AML-193 (cell line): Measurements from ENCODE around the gene NOSTRIN.
"Not testable (repeated sequence)": the region's sequence is repeated elsewhere in the genome, so short reads cannot be mapped to it uniquely, and the experiment has no call there.

Experiments used
- DNase-seq, 2 experiments: peaks; one replicate each; lab custom pipeline; 2025; lab: John Stamatoyannopoulos, UW

Gene NOSTRIN, protein sequence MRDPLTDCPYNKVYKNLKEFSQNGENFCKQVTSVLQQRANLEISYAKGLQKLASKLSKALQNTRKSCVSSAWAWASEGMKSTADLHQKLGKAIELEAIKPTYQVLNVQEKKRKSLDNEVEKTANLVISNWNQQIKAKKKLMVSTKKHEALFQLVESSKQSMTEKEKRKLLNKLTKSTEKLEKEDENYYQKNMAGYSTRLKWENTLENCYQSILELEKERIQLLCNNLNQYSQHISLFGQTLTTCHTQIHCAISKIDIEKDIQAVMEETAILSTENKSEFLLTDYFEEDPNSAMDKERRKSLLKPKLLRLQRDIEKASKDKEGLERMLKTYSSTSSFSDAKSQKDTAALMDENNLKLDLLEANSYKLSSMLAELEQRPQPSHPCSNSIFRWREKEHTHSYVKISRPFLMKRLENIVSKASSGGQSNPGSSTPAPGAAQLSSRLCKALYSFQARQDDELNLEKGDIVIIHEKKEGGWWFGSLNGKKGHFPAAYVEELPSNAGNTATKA

DNA sequence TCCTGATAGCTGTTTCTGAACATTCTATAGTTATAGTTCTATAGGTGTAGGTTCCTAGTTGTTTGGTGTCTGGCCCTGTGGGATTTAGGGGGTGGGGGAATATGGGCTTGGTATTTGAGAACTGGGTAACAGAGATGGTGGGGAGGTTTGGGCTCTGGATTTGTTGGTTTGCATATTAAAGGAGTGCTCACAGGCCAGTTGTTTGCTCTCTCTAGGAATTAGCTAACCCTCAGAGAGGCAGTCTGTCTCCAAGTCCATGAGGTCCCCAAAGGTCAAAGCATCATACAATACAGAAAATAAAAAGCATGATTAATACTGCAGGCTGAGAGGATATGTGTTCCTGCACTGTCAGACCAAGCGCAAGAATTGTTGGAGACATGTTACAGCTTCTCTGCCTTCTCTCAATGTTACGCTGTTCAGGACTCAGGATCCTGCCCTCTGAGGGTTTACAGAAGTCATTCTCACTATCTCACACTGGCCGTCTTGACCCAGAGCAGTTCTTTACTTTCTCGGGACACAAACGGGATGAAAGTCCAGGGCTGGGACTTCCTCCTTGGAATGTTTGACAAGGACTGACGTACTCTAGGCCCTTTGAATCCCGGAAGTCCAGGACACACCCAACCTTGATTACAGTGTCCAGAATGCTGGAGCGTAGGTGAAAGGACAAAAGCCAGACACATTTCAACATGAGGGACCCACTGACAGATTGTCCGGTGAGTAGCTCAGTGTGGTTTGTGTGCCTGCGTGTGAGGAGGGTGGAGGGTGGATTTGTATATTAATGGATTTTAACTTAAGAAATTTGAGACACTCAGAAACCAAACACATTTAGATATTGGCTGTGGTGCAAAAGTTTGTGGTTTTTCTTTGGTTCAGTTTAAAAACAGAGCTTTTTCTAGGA is at the start of gene NOSTRIN:
Gene NOSTRIN (plus strand): TSS at position 677 of the 898 bp plus-strand sequence. CDS start 10 bp downstream, at position 687.
- DNase-seq: no peak

DNA sequence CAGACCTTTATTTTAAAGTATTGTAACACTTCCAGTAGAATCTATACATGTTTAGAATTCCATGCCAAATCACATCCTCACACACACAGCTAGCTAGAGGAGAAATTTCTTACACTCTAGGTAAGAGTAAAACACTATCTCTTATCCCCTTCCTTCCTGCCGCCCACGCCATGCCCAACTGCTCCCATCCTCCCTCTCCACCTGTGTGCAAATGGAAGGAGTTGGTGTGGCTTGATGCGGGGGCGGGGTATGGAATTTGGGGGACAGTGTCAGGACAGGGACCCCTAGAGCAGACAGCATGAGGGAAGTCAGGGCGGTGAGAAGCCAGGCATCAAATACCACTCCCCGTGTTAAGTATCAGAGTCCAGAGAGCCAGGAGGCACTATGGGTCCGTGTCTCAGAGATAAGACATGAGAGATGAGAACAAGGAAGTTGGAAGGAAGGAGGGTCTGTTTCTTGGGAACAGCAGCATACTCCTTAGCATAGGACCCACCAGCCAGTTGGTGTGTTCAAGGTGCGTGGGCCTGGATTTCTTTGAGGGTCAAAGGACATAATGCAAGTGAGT is 48.6 kb upstream of the NOSTRIN start:
- no peak for DNase-seq

DNA sequence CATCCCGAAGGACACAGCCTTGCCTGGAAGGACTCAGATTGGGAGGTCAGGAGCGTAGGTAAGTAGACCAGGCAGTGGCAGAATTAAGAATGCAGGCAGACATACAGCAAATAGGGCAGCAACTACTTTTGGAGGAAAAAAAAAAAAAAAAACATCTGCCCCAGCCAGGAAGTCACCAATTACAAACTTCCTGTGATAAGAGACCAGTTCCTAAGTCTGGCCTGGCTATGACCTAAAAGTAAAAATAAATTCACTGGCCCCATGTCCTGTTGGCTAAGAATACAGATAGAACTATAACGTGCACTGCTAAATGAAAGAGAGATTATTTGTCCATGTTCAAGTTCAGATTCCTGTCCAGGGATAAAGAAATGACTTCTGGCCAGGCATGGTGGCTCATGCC is 45.2 kb upstream of the NOSTRIN start:
- no peak for DNase-seq

DNA sequence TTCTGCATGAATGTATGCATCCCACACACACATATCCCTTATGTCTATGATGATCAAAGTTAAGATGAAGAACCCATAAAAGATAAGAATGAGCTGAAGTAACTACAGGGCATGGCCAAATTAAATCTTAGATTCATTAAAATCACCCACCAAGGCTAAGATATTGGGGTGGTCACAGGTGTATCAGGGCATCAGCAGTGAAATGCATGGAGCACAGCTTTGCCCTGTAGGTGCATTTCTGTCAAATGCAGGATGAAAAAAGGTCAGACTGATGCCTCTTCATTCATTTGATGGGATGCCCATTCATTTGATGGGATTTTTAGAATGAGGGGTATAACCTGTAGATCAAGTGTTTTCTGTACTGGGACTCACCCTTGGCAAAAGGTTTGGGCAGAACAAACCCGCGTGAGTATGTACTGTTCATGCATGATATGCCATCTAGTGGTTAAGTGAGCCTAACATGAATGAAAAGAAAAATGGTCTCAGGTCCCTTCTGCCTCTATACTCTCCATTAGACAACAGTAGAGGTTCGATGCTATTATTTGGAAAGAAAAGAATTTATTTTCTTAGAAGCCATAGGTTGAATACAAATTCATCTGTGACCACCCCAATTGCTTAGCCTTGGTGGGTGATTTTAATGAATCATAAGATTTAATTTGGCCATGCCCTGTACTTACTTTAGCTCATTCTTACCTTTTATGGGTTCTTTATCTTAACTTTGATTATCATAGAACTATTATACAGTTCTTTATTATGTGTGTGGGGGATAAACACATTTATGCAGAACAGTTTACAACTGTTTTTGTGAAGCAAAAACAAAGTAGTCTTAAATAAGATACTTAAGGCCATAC is 43.2 kb upstream of the NOSTRIN start:
- peak; percentile 29 to 45 for DNase-seq

DNA sequence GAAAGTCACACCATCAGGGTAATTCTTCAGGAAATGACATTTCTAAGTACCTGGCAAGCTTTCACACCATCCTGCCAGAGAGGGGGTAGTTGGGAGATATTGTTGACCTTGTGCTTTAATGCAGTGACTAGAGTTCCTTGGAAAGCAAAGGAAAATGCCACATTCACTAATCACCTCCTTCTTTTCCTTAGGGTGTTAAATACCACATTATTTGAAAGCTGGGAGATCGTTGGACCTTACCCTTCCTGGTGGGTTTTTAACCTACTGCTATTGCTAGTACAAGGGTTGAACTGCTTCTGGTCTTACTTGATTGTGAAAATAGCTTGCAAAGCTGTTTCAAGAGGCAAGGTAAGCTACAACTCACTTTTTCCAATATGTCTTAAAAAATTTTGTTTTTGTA is 37.0 kb upstream of the NOSTRIN start:
- no peak for DNase-seq

DNA sequence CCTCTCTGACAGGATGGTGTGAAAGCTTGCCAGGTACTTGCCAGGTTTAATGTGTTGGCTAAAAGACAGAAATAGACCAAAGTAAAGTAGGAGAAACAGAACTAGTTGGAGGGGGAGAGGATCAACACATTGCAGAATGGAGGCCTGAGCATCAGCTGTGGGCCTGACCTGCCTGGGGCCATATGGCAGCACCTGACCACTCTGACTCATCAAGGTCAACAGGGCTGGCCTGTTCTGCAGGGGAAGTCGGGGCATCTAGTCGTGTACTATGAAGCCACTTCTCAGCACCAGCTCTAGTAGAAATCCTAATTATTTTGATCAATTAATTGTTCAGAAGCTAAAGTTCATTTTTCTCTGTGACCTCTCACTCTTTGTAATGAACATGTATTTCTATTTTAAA is 35.8 kb upstream of the NOSTRIN start:
- DNase-seq: no peak

DNA sequence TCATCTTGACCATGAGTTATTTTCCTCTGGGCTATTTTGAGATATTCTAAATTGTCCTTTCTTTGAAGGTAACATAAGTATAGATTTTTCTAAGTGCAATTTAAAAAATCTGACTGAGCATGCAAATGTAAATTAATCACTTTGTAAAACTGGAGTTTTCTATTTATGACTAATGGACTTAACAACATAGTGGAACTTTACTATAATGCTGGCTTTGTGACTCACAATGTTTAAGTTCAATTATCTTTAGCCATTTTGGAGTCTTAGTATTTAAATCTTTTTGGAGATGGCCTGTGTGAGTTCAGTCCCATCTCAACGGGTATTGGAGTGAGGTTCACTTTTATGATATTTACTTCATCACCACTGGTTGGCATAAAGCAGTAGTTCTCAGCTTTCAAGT is 35.2 kb upstream of the NOSTRIN start:
- DNase-seq: no peak

DNA sequence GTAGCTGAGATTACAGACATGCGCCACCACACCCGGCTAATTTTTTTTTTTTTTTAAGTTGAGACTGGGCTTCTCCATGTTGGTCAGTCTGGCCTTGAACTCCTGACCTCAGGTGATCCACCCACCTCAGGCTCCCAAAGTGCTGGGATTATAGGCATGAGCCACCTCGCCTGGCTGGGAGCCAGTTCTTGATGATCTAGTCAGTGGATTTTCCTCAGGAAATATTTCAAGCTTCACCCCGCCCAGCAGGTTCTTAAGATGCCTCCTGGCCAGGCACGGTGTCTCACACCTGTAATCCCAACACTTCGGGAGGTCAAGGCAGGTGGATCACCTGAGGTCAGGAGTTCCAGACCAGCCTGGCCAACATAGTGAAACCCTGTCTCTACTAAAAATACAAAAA is 34.1 kb upstream of the NOSTRIN start:
- DNase-seq: not testable (repeated sequence)

DNA sequence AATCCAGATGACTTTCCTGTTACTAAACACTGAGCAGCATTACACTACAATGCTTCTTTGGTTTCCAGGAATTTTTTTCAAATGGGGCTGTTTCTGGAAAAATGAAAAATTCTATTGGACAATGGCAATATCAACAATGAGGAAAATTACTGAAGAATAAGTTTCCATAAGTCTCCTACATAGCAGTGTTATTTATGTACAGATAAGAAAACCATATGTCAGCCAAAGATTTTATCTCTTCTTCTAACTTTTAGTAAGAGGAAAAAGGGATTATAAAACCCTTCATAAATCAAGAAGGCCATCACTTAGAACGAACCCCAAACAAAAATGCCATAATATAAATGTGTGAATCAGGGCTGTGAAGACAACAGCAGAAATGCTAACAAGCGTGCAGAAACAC is 31.6 kb upstream of the NOSTRIN start:
- no peak for DNase-seq

DNA sequence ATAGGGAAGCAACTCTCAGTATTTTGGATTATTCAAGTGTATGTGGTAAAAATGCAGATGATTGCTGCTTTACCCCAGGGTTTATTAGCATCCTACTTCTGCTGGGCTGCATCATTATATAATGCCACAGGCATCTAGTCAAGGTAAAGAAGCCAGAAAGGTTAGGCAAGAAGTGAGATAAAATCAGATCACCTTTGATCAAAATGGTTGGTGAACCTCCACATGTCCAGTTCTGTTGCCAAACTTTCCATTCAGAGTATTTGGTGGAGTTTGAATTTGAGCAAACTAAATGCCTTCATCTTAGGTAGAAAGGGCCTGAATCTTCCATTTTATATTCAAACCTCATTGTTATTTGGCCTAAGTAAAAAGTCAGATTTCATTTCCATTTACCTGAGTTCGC is 29.7 kb upstream of the NOSTRIN start:
- no peak for DNase-seq

DNA sequence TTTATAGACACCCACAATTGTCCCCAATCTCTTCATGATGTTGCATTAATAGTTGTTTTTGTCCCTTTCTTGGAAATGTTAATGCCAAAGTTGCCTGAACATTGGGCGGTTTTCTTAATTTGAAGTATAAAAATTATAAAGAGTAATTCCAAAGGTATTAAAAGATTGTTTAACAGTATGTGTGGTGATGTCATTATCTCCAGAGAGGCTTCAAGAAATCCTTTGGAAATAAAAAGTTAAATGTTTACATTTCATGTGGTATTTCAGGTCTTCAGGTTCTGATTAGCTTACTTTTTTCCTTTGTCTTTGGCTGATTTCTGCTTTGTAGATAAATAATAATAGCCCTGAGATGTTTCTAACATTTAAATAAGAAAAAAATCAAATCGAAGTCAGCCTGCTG is 29.3 kb upstream of the NOSTRIN start:
- no peak for DNase-seq

DNA sequence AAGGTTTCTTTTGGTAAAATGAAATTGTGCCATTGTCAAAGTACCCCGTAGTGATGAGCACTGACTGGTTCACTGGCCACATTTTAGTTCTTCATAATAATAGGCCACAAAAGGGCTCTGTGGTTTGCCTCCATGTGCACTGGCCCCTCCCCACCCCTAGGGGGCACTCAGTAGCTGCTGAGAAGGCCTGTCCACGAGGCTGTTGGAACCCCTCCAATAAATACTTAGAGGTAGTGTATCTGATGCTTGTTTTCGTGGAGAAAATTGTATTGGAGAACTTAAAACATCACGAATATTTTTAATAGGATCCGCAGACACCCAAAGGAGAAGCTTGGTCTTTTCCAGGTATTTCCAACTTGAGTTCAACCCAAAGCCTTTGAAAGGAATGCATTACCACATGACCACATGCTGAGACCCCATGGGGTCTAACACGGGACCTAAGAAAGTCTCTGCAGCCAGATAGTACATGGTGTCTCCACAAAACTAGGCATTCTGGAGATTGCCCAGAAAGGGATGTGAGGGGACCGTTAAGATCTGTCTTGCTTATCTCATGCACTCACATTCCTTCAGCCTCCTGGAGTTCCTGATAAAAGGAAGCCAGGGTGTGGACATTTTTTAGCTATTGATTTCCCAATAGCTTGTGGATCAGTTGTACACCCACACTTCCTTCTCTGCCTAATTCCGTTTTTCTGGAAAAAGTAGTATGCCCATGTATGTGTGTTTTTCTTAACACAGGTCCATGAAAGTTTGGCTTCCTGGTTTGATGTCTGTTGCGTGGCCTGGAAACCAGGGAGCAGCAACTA is 28.5 kb upstream of the NOSTRIN start:
- DNase-seq: peak; percentile 34 to 44

DNA sequence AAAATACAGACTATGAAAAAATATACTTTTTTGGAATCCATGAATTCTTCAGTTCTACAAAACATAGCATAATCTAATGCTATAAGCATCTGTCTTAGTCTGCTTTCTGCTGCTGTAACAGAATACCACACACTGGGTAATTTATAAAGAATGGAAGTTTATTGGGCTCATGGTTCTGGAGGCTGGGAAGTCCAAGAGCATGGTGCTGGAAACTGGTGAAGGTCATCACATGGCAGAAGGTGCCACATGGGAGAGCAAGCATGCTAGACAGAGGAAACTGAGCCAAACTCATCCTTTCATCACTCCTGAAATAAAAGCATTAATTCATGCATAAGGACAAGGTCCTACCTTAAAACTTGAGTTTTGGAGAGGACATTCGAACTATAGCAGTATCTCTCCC is 26.6 kb upstream of the NOSTRIN start:
- no peak for DNase-seq

DNA sequence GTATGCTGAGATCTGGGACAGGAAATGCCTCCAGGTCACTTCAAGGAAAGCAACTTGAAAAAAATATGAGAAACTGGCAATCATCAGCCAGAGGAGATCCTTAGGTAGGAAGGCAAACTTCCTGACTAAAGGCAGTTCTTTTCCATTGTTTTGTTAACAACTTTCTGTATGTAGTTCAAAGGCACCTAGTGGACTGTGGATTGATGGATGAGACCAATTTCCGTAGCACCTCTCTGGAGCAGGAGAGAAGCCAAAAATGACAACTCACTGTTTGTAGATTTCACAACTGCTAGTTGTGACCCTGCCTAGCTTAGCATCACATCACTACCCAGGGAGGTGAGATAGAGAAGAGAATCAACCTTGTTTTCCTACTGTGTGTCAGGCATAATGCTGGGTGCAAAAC is 21.8 kb upstream of the NOSTRIN start:
- no peak for DNase-seq

DNA sequence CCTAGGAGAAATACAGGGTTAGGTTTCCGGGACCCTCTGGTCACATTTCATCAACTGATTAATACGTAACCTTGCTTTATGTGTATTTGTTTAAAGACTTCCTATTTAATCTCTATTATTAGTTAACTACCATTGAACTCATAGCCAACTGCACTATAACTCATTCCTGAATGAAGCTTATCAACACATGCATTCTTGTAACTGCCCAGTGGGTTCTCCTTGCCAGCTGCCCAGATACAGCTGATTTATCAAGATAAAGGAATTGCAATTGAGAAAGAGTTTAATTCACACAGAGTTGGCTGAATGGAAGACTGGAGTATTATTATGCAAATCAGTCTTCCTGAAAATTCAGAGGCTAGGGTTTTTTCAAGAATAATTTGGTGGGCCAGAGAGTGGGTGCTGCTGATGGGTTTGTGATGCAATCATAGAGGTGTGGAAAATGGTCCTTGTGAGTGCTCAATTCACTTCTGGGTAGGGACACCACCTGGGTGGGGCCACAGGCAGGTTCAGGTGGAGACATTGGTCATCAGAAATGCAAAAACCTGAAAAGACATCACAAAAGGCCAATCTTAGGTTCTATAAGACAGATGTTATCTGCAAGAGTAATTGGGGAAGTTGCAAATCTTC is 21.1 kb upstream of the NOSTRIN start:
- DNase-seq: no peak

DNA sequence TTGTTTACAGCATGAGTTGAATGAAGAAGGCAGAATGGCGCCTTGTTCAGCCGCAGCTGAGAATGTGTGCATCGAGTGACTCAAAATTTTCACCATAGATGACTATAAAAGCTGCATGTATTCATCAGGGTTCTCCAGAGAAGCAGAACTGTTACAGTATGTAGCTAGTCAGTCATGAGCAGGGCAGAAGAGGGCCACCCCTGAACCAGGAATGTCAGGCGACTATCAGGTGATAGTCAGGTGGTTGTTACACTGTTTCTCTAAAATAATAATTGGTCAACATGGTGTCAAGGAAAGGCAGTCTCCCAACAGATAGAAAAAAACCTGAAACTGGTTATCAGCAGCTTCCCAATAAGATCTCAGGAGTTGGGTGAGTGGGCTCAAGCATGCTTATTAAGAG is 20.2 kb upstream of the NOSTRIN start:
- DNase-seq: no peak

DNA sequence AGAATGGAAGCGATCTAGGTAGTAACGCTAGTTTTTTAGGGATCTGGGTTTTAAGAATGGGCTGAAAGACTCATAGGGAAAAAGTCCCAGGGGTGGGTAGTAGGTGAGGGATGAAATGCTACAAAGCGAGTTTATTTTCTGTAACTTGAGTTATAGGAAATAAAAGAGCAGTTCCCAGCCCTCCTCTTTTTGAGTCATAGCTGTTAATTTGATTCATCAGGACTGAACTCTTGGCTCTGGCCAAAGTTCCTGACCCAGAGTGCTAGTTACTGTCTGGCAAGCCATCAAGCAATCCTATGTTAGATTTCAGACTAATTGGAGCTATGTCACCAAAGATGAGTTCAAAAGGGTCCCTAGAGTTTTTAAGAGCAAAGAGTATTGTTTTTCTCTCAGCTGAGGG is 17.4 kb upstream of the NOSTRIN start:
- DNase-seq: no peak

DNA sequence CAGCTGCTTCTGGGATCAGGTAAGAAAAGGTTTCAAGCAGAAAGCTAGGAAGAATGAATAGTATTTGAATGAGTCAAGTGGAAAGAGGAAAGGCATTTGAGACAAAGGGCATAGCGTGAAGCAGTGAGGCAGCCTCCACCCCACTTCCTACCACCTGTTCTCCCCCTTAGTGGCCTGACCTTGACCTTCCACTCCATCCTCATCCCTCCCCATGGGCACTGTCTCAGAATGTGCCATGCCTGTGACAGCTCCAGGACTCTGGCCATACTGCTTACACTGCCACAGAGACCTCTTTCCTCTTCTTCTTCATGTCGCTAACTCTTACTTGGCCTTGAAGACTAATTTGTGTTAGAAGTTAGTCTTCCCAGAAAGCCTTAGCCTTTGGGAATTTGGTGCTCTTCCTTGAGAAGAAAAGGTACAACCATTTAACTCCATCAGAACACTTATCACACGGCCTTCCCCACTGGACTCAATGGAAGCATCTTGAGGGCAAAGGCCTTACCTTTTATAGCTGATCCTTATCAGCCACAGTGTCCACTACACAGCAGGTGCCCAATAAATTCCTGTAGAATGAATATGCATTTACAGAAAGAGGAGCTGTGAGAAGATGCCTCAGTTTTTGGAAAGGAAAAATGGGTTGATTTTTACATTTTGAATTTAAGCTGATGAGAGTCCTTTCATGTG is 15.2 kb upstream of the NOSTRIN start:
- DNase-seq: no peak

DNA sequence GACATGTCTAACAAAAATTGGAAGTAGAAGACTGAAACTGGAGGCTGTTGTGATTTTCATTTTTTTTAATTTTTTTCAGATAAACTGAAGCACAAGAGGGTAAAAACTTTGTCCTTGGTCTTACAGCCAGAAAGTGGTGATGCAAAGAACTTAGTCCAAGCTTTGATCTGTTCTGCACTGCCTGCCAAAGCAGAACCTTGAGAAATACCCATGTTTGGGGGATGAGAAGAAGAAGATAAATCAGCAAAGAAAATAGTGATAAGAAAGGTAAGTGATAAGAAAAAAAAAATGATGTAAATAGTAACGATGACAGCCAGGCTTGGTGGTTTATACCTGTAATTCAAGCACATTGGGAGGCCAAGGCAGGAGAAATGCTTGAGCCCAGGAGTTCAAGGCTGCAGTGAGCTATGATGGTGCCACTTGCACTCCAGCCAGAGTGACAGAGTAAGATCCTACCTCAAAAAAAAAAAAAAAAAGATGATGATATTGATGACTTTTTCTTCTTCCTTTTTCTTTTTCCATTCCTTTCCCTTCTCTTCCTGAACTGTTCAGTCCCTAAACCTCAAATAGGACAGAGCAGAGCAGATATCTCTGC is 14.6 kb upstream of the NOSTRIN start:
- no peak for DNase-seq
